Nephron progenitor cell (in vitro differentiated cells): ENCODE data around the gene GCK.

Experiments used
- DNase-seq: peaks from one replicate; pipeline ENCODE4 v3.0.0; 2021
- H3K27ac Mint-ChIP-seq: 2 replicates; pipeline ENCODE4 v1.8.0; 2021; ENCODE audit warnings: mild to moderate bottlenecking, moderate library complexity, mixed read lengths
- H3K27me3 Mint-ChIP-seq: 2 replicates; pipeline ENCODE4 v1.8.0; 2021; ENCODE audit warnings: mild to moderate bottlenecking, low read depth, mixed read lengths; ENCODE audit not compliant: poor library complexity
- H3K36me3 Mint-ChIP-seq: 2 replicates; pipeline ENCODE4 v1.8.0; 2021; ENCODE audit warnings: low read depth, mixed read lengths
- H3K4me1 Mint-ChIP-seq: 2 replicates; pipeline ENCODE4 v1.8.0; 2021; ENCODE audit warnings: mixed read lengths
- H3K4me3 Mint-ChIP-seq: 2 replicates; pipeline ENCODE4 v1.8.0; 2021; ENCODE audit warnings: mild to moderate bottlenecking, moderate library complexity, mixed read lengths
- H3K9me3 Mint-ChIP-seq: 2 replicates; pipeline ENCODE4 v1.8.0; 2021; ENCODE audit warnings: mild to moderate bottlenecking, moderate library complexity, mixed read lengths
- TF ChIP-seq, protein P1 (sequence below): fragments of 200-600 bp; sonication (generic); IDR thresholded peaks from 2 replicates; pipeline ENCODE4 v1.5.0; 2021; ENCODE audit warnings: antibody characterized with exemption

GCK gene

GRCh38 chr7:44151956-44152355 lies 37.3 kb downstream of the GCK start:
- Mint-ChIP-seq H3K9me3 (no peaks in the 10 kb centered on the region), H3K27ac (no peak overlapping the region), H3K4me1 (peaks cover 37% of the 10 kb centered on the region), H3K36me3 (no peaks in the 10 kb centered on the region), H3K4me3 (no peak overlapping the region), H3K27me3 (peaks cover 34% of the 10 kb centered on the region)
- TF ChIP-seq, protein P1, sequence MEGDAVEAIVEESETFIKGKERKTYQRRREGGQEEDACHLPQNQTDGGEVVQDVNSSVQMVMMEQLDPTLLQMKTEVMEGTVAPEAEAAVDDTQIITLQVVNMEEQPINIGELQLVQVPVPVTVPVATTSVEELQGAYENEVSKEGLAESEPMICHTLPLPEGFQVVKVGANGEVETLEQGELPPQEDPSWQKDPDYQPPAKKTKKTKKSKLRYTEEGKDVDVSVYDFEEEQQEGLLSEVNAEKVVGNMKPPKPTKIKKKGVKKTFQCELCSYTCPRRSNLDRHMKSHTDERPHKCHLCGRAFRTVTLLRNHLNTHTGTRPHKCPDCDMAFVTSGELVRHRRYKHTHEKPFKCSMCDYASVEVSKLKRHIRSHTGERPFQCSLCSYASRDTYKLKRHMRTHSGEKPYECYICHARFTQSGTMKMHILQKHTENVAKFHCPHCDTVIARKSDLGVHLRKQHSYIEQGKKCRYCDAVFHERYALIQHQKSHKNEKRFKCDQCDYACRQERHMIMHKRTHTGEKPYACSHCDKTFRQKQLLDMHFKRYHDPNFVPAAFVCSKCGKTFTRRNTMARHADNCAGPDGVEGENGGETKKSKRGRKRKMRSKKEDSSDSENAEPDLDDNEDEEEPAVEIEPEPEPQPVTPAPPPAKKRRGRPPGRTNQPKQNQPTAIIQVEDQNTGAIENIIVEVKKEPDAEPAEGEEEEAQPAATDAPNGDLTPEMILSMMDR = no peak
- DNase-seq = no peak

- H3K27ac Mint-ChIP-seq = no peak overlapping the region
- H3K36me3 Mint-ChIP-seq = no peaks in the 10 kb centered on the region
- TF ChIP-seq, protein P1 = no peak
- H3K4me3 Mint-ChIP-seq = no peak overlapping the region
- peaks cover 44% of the 10 kb centered on the region for H3K4me1 Mint-ChIP-seq
- H3K9me3 Mint-ChIP-seq = no peaks in the 10 kb centered on the region
- H3K27me3 Mint-ChIP-seq = peaks cover 34% of the 10 kb centered on the region
- no peak for DNase-seq
Measured at GRCh38 chr7:44150966-44151941, 38.0 kb downstream of the GCK start.

- Mint-ChIP-seq H3K4me1 (peaks cover 44% of the 10 kb centered on the region), H3K4me3 (no peak overlapping the region), H3K27ac (no peak overlapping the region), H3K36me3 (no peaks in the 10 kb centered on the region), H3K27me3 (peaks cover 32% of the 10 kb centered on the region), H3K9me3 (no peaks in the 10 kb centered on the region)
- no peak for DNase-seq
- TF ChIP-seq, protein P1 = no peak
Measured at GRCh38 chr7:44150466-44150832, 38.8 kb downstream of the GCK start.

DNA sequence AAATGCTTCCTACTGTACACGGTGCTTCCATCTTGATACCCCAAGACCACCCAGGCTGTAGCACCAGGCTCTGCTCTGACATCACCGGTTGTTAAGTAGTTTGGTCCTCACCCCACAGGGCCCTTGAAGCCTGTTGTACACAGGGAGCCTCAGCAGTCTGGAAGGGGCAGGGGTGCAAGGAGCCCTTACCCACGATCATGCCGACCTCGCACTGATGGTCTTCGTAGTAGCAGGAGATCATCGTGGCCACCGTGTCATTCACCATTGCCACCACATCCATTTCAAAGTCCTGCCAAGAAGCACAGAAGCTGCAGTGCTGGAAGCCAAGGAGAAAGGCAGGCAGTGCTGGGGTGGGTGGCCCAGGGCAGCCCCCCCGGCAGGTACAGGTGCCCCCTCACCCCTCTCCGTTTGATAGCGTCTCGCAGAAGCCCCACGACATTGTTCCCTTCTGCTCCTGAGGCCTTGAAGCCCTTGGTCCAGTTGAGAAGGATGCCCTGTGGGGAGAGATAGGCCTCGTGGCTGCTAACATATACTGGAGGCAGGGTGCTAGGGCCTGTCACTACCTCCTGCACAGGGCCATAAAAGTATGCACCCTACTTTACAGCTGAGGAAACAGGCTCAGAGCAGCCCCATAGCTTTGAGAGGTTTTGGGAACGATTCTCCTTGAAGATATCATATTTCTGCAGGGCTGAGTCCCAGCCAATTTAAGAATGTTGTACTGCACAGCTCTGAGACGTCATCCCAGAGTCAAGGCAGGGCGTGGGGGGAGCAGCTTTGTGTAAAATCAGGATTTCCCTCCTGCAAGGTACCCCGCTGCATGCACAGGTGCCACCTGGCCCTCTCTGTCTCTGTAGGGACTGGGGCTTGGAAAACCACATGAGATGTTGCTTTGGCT lies 39.4 kb downstream of the GCK start:
- Mint-ChIP-seq H3K4me1 (peaks cover 44% of the 10 kb centered on the region), H3K4me3 (no peak overlapping the region), H3K27ac (no peak overlapping the region), H3K9me3 (no peaks in the 10 kb centered on the region), H3K27me3 (peaks cover 38% of the 10 kb centered on the region), H3K36me3 (no peaks in the 10 kb centered on the region)
- TF ChIP-seq, protein P1 = no peak
- DNase-seq = no peak

- Mint-ChIP-seq H3K4me1 (peaks cover 44% of the 10 kb centered on the region), H3K9me3 (no peaks in the 10 kb centered on the region), H3K27me3 (peaks cover 41% of the 10 kb centered on the region), H3K4me3 (no peak overlapping the region), H3K36me3 (no peaks in the 10 kb centered on the region), H3K27ac (no peak overlapping the region)
- TF ChIP-seq, protein P1 = no peak
- no peak for DNase-seq
Measured at GRCh38 chr7:44148961-44149536, 40.2 kb downstream of the GCK start.
